Measurements from ENCODE around the gene DOCK8. TPM values are rescaled to one million over a fixed set of nuclear protein-coding genes. Genes with fewer than 3 reads are reported as not detected.

DOCK8 gene
- total and polyA plus RNA-seq, 2 of the 13 experiments (the other 11 are each of a cell fraction or from before 2014, with no cell fraction given): 0.28 to 0.38 TPM

DNA sequence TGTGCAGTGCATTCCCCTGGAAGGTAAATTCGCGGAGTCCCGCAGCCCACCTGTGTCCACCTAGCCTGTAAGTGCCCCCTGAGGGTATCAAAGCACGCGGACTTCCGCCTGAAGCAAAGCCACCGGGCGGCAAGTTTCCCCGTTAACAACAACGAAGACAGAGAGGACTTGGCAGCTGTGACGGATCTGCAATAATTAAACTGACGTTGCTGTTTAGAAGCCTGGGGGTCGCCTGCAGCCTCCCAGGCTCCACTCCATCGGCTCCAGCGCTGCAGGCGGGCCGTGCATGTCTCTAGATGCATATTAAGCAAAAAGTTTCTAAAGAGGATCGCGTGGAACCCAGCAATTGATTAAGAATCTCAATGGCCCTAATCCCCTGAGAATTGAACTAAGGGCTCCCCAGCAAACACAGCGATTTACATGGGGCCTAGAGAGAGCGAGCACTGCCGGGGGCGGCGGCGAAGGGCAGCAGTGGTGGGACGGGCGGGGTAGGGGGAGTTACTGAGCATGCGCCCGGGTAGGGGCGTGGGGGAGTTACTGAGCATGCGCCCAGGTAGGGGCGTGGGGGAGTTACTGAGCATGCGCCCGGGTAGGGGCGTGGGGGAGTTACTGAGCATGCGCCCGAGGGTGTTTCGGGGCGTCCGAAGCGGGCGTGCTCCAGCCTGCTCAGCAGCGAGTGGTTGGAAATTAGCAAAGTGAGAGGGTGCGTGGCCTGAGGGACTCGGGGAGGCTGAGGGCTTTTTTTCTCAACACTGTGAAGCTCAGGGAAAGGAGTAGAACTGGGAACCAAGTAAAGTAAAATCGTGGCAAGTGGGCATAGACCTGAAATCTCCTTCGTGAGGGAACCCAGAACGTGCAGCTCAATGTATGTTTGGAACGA, 255.2 kb downstream of the DOCK8 start (continued):
- TF ChIP-seq, protein P1, sequence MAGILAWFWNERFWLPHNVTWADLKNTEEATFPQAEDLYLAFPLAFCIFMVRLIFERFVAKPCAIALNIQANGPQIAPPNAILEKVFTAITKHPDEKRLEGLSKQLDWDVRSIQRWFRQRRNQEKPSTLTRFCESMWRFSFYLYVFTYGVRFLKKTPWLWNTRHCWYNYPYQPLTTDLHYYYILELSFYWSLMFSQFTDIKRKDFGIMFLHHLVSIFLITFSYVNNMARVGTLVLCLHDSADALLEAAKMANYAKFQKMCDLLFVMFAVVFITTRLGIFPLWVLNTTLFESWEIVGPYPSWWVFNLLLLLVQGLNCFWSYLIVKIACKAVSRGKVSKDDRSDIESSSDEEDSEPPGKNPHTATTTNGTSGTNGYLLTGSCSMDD (CRISPR knock-in tag; IDR thresholded peaks at IDR 0.05): 0 out of 2 replicates have a peak, but pooled peaks have one; percentile 52
- TF ChIP-seq ZNF180 (CRISPR knock-in tag; IDR thresholded peaks at IDR 0.05; ENCODE audit: borderline replicate concordance, low read depth) (no peak), TSC22D2 (CRISPR knock-in tag; IDR thresholded peaks at IDR 0.05; ENCODE audit: borderline replicate concordance) (no peak), KLF9 (CRISPR knock-in tag; IDR thresholded peaks at IDR 0.05; ENCODE audit: low read depth) (0 out of 2 replicates have a peak, but pooled peaks have one; percentile 13), RXRA (CRISPR knock-in tag; IDR thresholded peaks at IDR 0.05) (0 out of 2 replicates have a peak, but pooled peaks have one; percentile 50), HNRNPUL1 (IDR thresholded peaks at IDR 0.05; ENCODE audit: low read depth, low read length) (no peak), MAF1 (CRISPR knock-in tag; IDR thresholded peaks at IDR 0.05; ENCODE audit: borderline replicate concordance) (no peak), ZFP90 (CRISPR knock-in tag; IDR thresholded peaks at IDR 0.05; ENCODE audit: borderline replicate concordance) (no peak; the same call in 1 of the 2 replicates), MTF2 (CRISPR knock-in tag; IDR thresholded peaks at IDR 0.05; ENCODE audit: borderline replicate concordance) (no peak), ZNF792 (CRISPR knock-in tag; IDR thresholded peaks at IDR 0.05) (no peak), NFE2L2 (IDR thresholded peaks at IDR 0.05; ENCODE audit: low read length) (no peak), CEBPG (CRISPR knock-in tag; IDR thresholded peaks at IDR 0.05) (no peak), JUND (CRISPR knock-in tag; IDR thresholded peaks at IDR 0.05) (no peak), PHF5A (CRISPR knock-in tag; IDR thresholded peaks at IDR 0.05; ENCODE audit: low read depth, unreplicated experiment) (no peak), SPEN (CRISPR knock-in tag; IDR thresholded peaks at IDR 0.05; ENCODE audit: low read depth) (0 out of 2 replicates have a peak, but pooled peaks have one; percentile 31), ZBTB20 (CRISPR knock-in tag; IDR thresholded peaks at IDR 0.05; ENCODE audit: borderline replicate concordance, low read depth) (no peak), IRX3 (CRISPR knock-in tag; IDR thresholded peaks at IDR 0.05; ENCODE audit: borderline replicate concordance, low read depth) (peak; percentile 79; the same call in 1 of the 2 replicates), FOXM1 (CRISPR knock-in tag; IDR thresholded peaks at IDR 0.05) (no peak), FOXA1 (IDR thresholded peaks at IDR 0.05) (no peak), FOXA1 (CRISPR knock-in tag; IDR thresholded peaks at IDR 0.05) (no peak)
- TF ChIP-seq, protein P2, sequence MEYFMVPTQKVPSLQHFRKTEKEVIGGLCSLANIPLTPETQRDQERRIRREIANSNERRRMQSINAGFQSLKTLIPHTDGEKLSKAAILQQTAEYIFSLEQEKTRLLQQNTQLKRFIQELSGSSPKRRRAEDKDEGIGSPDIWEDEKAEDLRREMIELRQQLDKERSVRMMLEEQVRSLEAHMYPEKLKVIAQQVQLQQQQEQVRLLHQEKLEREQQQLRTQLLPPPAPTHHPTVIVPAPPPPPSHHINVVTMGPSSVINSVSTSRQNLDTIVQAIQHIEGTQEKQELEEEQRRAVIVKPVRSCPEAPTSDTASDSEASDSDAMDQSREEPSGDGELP (IDR thresholded peaks at IDR 0.05; ENCODE audit: borderline replicate concordance, low read depth): no peak
- TF ChIP-seq, protein P3, sequence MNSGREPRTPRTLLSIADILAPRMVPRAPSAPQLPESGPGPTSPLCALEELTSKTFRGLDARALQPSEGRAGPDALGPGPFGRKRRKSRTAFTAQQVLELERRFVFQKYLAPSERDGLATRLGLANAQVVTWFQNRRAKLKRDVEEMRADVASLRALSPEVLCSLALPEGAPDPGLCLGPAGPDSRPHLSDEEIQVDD (CRISPR knock-in tag; IDR thresholded peaks at IDR 0.05; ENCODE audit: borderline replicate concordance): peak; percentile 83; the same call in 1 of the 2 replicates
- TF ChIP-seq, protein P4, sequence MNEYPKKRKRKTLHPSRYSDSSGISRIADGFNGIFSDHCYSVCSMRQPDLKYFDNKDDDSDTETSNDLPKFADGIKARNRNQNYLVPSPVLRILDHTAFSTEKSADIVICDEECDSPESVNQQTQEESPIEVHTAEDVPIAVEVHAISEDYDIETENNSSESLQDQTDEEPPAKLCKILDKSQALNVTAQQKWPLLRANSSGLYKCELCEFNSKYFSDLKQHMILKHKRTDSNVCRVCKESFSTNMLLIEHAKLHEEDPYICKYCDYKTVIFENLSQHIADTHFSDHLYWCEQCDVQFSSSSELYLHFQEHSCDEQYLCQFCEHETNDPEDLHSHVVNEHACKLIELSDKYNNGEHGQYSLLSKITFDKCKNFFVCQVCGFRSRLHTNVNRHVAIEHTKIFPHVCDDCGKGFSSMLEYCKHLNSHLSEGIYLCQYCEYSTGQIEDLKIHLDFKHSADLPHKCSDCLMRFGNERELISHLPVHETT (CRISPR knock-in tag; conservative IDR thresholded peaks at IDR 0.05): peak; percentile 59; the same call in 1 of the 2 replicates
- TF ChIP-seq, protein P5, sequence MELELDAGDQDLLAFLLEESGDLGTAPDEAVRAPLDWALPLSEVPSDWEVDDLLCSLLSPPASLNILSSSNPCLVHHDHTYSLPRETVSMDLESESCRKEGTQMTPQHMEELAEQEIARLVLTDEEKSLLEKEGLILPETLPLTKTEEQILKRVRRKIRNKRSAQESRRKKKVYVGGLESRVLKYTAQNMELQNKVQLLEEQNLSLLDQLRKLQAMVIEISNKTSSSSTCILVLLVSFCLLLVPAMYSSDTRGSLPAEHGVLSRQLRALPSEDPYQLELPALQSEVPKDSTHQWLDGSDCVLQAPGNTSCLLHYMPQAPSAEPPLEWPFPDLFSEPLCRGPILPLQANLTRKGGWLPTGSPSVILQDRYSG (CRISPR knock-in tag; IDR thresholded peaks at IDR 0.05): no peak
